Endothelial cell of umbilical vein (primary cell): ENCODE measurements around the gene CUEDC1.

Experiments used
- CTCF ChIP-seq, 2 donors: IDR thresholded peaks; 1 replicate in 1 of 2; 2 replicates in 1 of 2; pipeline ENCODE4 v1.5.1; 2011; ENCODE audit warnings: low read length in 2 of 2, mild to moderate bottlenecking in 2 of 2, moderate library complexity in 2 of 2, control low read depth in 1 of 2, inconsistent platforms in 1 of 2, low read depth in 1 of 2; ENCODE audit not compliant: insufficient read depth in 1 of 2; ENCODE audit errors: extremely low read depth in 1 of 2
- MAX ChIP-seq: IDR thresholded peaks from 2 replicates; pipeline ENCODE4 v1.6.1; 2011; ENCODE audit not compliant: insufficient read depth, insufficient read length
- POLR2A ChIP-seq: IDR thresholded peaks from 2 replicates; pipeline ENCODE4 v1.6.1; 2012; ENCODE audit warnings: low read depth, mild to moderate bottlenecking, control low read depth, low read length

- no peak for TF ChIP-seq CTCF (IDR thresholded peaks at IDR 0.05; ENCODE audit: extremely low read depth in 1 of 2, insufficient read depth in 1 of 2, low read depth in 1 of 2, low read length in 2 of 2)
- TF ChIP-seq MAX, result no peak
- TF ChIP-seq POLR2A, result no peak
These were observed 116.2 kb downstream of the CUEDC1 start for GRCh38 chr17:57838857-57839570.
